Progenitor cell of endocrine pancreas (in vitro differentiated cells): ENCODE measurements around the gene MOB2. TPM values are rescaled to one million over a fixed set of nuclear protein-coding genes. Genes with fewer than 3 reads are reported as not detected.

Source experiments
- DNase-seq: peaks from one replicate; pipeline ENCODE4 v3.0.0; 2021; ENCODE audit warnings: low spot score; ENCODE audit not compliant: unreplicated experiment
- H3K27ac Mint-ChIP-seq: 2 replicates; pipeline ENCODE4 v1.8.0; 2021; ENCODE audit warnings: mild to moderate bottlenecking, moderate library complexity, mixed read lengths
- H3K27me3 Mint-ChIP-seq: 2 replicates; pipeline ENCODE4 v1.8.0; 2021; ENCODE audit warnings: mixed read lengths
- H3K36me3 Mint-ChIP-seq: 2 replicates; pipeline ENCODE4 v1.8.0; 2022; ENCODE audit warnings: mixed read lengths; ENCODE audit not compliant: insufficient read depth
- H3K4me1 Mint-ChIP-seq: 2 replicates; pipeline ENCODE4 v1.8.0; 2021; ENCODE audit warnings: low read depth, mixed read lengths
- H3K4me3 Mint-ChIP-seq: 2 replicates; pipeline ENCODE4 v1.8.0; 2021; ENCODE audit warnings: low read depth, mild to moderate bottlenecking, moderate library complexity, mixed read lengths
- H3K9me3 Mint-ChIP-seq: 2 replicates; pipeline ENCODE4 v1.8.0; 2021; ENCODE audit warnings: low read depth, mixed read lengths
- total RNA-seq: library from RNA; stranded (reverse); gene quantifications from 2 replicates; pipeline ENCODE4 v1.2.1, GENCODE V29; 2021
- TF ChIP-seq, protein P1 (sequence below): fragments of 200-600 bp; sonication (generic); IDR thresholded peaks from one replicate; pipeline ENCODE4 v1.5.0; 2021; ENCODE audit warnings: antibody characterized with exemption, mild to moderate bottlenecking; ENCODE audit not compliant: unreplicated experiment

MOB2 gene
- total RNA-seq, 1 donor from 2014 or later: 33.3 TPM

GRCh38 chr11:1517117-1518005, 30.8 kb upstream of the MOB2 start:
- Mint-ChIP-seq H3K27me3 (no peaks in the 10 kb centered on the region), H3K9me3 (no peaks in the 10 kb centered on the region), H3K4me1 (no peaks in the 10 kb centered on the region), H3K27ac (peak overlapping the region; percentile 76), H3K36me3 (no peaks in the 10 kb centered on the region), H3K4me3 (no peak overlapping the region)
- no peak for DNase-seq
- TF ChIP-seq, protein P1, sequence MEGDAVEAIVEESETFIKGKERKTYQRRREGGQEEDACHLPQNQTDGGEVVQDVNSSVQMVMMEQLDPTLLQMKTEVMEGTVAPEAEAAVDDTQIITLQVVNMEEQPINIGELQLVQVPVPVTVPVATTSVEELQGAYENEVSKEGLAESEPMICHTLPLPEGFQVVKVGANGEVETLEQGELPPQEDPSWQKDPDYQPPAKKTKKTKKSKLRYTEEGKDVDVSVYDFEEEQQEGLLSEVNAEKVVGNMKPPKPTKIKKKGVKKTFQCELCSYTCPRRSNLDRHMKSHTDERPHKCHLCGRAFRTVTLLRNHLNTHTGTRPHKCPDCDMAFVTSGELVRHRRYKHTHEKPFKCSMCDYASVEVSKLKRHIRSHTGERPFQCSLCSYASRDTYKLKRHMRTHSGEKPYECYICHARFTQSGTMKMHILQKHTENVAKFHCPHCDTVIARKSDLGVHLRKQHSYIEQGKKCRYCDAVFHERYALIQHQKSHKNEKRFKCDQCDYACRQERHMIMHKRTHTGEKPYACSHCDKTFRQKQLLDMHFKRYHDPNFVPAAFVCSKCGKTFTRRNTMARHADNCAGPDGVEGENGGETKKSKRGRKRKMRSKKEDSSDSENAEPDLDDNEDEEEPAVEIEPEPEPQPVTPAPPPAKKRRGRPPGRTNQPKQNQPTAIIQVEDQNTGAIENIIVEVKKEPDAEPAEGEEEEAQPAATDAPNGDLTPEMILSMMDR: no peak

GRCh38 chr11:1516273-1517067, 29.9 kb upstream of the MOB2 start:
- DNase-seq: no peak
- no peaks in the 10 kb centered on the region for H3K9me3 Mint-ChIP-seq
- no peak overlapping the region for H3K4me3 Mint-ChIP-seq
- no peaks in the 10 kb centered on the region for H3K36me3 Mint-ChIP-seq
- no peaks in the 10 kb centered on the region for H3K4me1 Mint-ChIP-seq
- H3K27me3 Mint-ChIP-seq: no peaks in the 10 kb centered on the region
- TF ChIP-seq, protein P1: no peak
- no peak overlapping the region for H3K27ac Mint-ChIP-seq

- Mint-ChIP-seq H3K27ac (no peak overlapping the region), H3K9me3 (no peaks in the 10 kb centered on the region), H3K27me3 (no peaks in the 10 kb centered on the region), H3K4me3 (no peak overlapping the region), H3K4me1 (no peaks in the 10 kb centered on the region), H3K36me3 (no peaks in the 10 kb centered on the region)
- TF ChIP-seq, protein P1: peak; percentile 98
- peak; percentile 89 for DNase-seq
Observed at GRCh38 chr11:1515082-1516060, 28.8 kb upstream of the MOB2 start.

DNA sequence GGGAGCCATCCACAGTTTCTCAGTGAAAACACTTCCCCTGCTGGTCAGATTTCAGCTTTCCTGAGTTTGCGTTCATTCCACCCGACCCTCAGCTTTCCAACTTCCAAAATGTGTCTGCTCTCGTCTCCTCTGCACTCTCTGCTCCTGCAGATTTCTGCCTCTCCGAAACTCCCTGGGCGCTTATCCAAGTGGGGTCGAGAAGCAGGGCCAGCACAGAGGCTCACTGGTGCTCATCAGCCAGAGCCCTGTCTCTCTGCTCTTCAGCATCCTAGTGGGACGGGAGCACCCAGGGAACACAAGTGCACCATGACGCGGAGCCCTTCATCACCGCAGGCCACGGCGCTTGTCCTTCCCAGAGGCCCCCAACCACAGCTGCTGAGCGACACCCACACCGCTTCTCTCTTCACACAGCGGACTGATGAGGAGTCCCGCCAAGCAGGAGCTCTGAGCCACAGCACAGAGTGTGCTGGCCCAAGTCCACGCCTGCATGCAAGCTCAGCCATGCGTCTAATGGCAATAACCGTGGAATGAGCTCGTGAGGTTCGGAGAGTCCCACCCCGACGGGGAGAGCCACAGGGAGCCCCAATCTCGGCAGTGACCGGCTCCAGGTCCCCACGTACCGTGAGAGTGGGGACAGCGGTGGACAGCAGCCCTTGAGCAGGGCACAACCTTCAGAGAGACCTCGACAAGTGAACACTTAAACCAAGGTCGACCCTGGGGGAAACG, 27.9 kb upstream of the MOB2 start:
- Mint-ChIP-seq H3K4me3 (no peak overlapping the region), H3K36me3 (no peaks in the 10 kb centered on the region), H3K4me1 (no peaks in the 10 kb centered on the region), H3K27ac (no peak overlapping the region), H3K27me3 (no peaks in the 10 kb centered on the region), H3K9me3 (no peaks in the 10 kb centered on the region)
- DNase-seq: no peak
- TF ChIP-seq, protein P1: no peak
